IMR-90 (cell line): Measurements from ENCODE around the gene CRNN. TPM values are rescaled to one million over a fixed set of nuclear protein-coding genes. Genes with fewer than 3 reads are reported as not detected.

Experiments used
- ATAC-seq: fragments of 200-7000 bp; cut with Tn5 transposase; 2 replicates; pipeline ENCODE4 v1.9.1; 2020; ENCODE audit warnings: low read depth, mild to moderate bottlenecking, moderate library complexity
- BruUV-seq: library from RNA; stranded (reverse); fragments of 400-500 nt; replicated peaks from 2 replicates; lab custom pipeline; 2021; lab: Mats Ljungman, UMichigan
- CTCF ChIA-PET: fragments of 300-600 bp; formaldehyde crosslinking; extraction: SDS; loops from one replicate; lab custom pipeline; 2021; ENCODE audit warnings: antibody characterized with exemption; lab: Yijun Ruan, JAX
- POLR2A ChIA-PET: fragments of 300-600 bp; sonication (Branson Sonifier 250); formaldehyde crosslinking; loops from one replicate; lab custom pipeline; 2022; ENCODE audit warnings: antibody characterized with exemption; ENCODE audit not compliant: unreplicated experiment; lab: Charles Lee
- DNase-seq: peaks from one replicate; pipeline ENCODE4 v3.0.0; 2013
- H2AFZ ChIP-seq: replicated peaks from 2 replicates; pipeline ENCODE3; 2013; ENCODE audit warnings: low read length, mild to moderate bottlenecking; ENCODE audit not compliant: poor library complexity
- H2AK5ac ChIP-seq: 2 replicates; pipeline ENCODE4 v1.6.1; 2013; ENCODE audit warnings: low read depth, low read length, inconsistent platforms
- H2AK9ac ChIP-seq: replicated peaks from 2 replicates; pipeline ENCODE3; 2013; ENCODE audit warnings: mild to moderate bottlenecking, low read depth, low read length, moderate library complexity; ENCODE audit not compliant: poor library complexity
- H2BK120ac ChIP-seq: 2 replicates; pipeline ENCODE4 v1.6.1; 2013; ENCODE audit warnings: low read depth, low read length, inconsistent platforms
- H2BK15ac ChIP-seq: 3 replicates; pipeline ENCODE4 v1.6.1; 2013; ENCODE audit warnings: low read depth, low read length, inconsistent platforms
- H2BK20ac ChIP-seq: 2 replicates; pipeline ENCODE4 v1.6.1; 2013; ENCODE audit warnings: low read depth, mild to moderate bottlenecking, inconsistent platforms, low read length, moderate library complexity
- H2BK5ac ChIP-seq: 2 replicates; pipeline ENCODE4 v1.6.1; 2013; ENCODE audit warnings: mild to moderate bottlenecking, low read depth, low read length, inconsistent platforms; ENCODE audit not compliant: poor library complexity, severe bottlenecking
- H3K14ac ChIP-seq: replicated peaks from 2 replicates; pipeline ENCODE4 v1.6.1; 2013; ENCODE audit warnings: low read depth, low read length, inconsistent platforms
- H3K18ac ChIP-seq: 2 replicates; pipeline ENCODE4 v1.6.1; 2013; ENCODE audit warnings: low read depth, low read length, control low read depth
- H3K23ac ChIP-seq: 2 replicates; pipeline ENCODE4 v1.6.1; 2013; ENCODE audit warnings: low read depth, low read length, inconsistent platforms
- H3K27ac ChIP-seq: 2 replicates; pipeline ENCODE4 v1.5.1; 2013; ENCODE audit warnings: mild to moderate bottlenecking, control low read depth, low read length; ENCODE audit not compliant: insufficient read depth
- H3K27me3 ChIP-seq: 2 replicates; pipeline ENCODE4 v1.6.1; 2013; ENCODE audit warnings: low read length; ENCODE audit not compliant: control insufficient read depth, insufficient read depth
- H3K36me3 ChIP-seq: 2 replicates; pipeline ENCODE4 v1.6.1; 2013; ENCODE audit warnings: low read length, mixed read lengths; ENCODE audit not compliant: control insufficient read depth, insufficient read depth
- H3K4ac ChIP-seq: 2 replicates; pipeline ENCODE4 v1.6.1; 2013; ENCODE audit warnings: low read depth, low read length, inconsistent platforms
- H3K4me1 ChIP-seq: 2 replicates; pipeline ENCODE4 v1.6.1; 2013; ENCODE audit warnings: low read length, mixed read lengths; ENCODE audit not compliant: control insufficient read depth, insufficient read depth
- H3K4me2 ChIP-seq: 2 replicates; pipeline ENCODE4 v1.6.1; 2013; ENCODE audit warnings: low read depth, mild to moderate bottlenecking, control low read depth, low read length, moderate library complexity
- H3K4me3 ChIP-seq: 2 replicates; pipeline ENCODE4 v1.5.1; 2013; ENCODE audit warnings: low read depth, mild to moderate bottlenecking, control low read depth, low read length, moderate library complexity; ENCODE audit not compliant: insufficient read depth
- H3K56ac ChIP-seq: 2 replicates; pipeline ENCODE4 v1.6.1; 2013; ENCODE audit warnings: low read length, inconsistent platforms; ENCODE audit not compliant: insufficient read depth; ENCODE audit errors: extremely low read depth
- H3K79me1 ChIP-seq, 2 experiments: 2 replicates each; pipeline ENCODE4 v1.6.1; 2013; ENCODE audit warnings: low read length in 2 of 2, inconsistent platforms in 1 of 2, low read depth in 1 of 2
- H3K9ac ChIP-seq: 2 replicates; pipeline ENCODE4 v1.6.1; 2013; ENCODE audit warnings: low read depth, low read length, control low read depth
- H3K9me1 ChIP-seq: 2 replicates; pipeline ENCODE4 v1.6.1; 2013; ENCODE audit warnings: low read length, inconsistent platforms; ENCODE audit not compliant: insufficient read depth
- H3K9me3 ChIP-seq: 2 replicates; pipeline ENCODE4 v1.6.1; 2013; ENCODE audit warnings: low read length; ENCODE audit not compliant: control insufficient read depth, insufficient read depth
- H4K20me1 ChIP-seq: 2 replicates; pipeline ENCODE4 v1.6.1; 2013; ENCODE audit warnings: low read length, inconsistent platforms; ENCODE audit not compliant: insufficient read depth
- H4K5ac ChIP-seq: 2 replicates; pipeline ENCODE4 v1.6.1; 2013; ENCODE audit warnings: mild to moderate bottlenecking, low read depth, low read length, control low read depth
- H4K8ac ChIP-seq, 2 experiments: 2 replicates each; pipeline ENCODE4 v1.6.1; 2013; ENCODE audit warnings: low read depth in 2 of 2, low read length in 2 of 2, control low read depth in 1 of 2, inconsistent platforms in 1 of 2
- H4K91ac ChIP-seq: 2 replicates; pipeline ENCODE4 v1.6.1; 2013; ENCODE audit warnings: low read depth, low read length, inconsistent platforms; ENCODE audit not compliant: insufficient read depth
- BHLHE40 ChIP-seq: fragments of 150-350 bp; IDR thresholded peaks from 2 replicates; pipeline ENCODE4 v1.6.1; 2016; ENCODE audit warnings: mild to moderate bottlenecking, low read depth, low read length
- CEBPB ChIP-seq: IDR thresholded peaks from 2 replicates; pipeline ENCODE4 v1.6.1; 2012; ENCODE audit warnings: low read depth, low read length, improper control_type of control experiment
- CHD1 ChIP-seq: IDR thresholded peaks from 2 replicates; pipeline ENCODE4 v1.6.1; 2012; ENCODE audit warnings: low read depth, low read length, improper control_type of control experiment
- FOS ChIP-seq: fragments of 150-350 bp; IDR thresholded peaks from 2 replicates; pipeline ENCODE4 v1.6.1; 2016; ENCODE audit warnings: low read depth, low read length
- MAFK ChIP-seq: IDR thresholded peaks from 2 replicates; pipeline ENCODE4 v1.6.1; 2012; ENCODE audit warnings: low read depth, low read length, improper control_type of control experiment
- MAZ ChIP-seq: IDR thresholded peaks from 2 replicates; pipeline ENCODE4 v1.6.1; 2012; ENCODE audit warnings: low read depth, mild to moderate bottlenecking, low read length, improper control_type of control experiment, moderate library complexity, borderline replicate concordance
- MXI1 ChIP-seq: IDR thresholded peaks from 2 replicates; pipeline ENCODE4 v1.6.1; 2012; ENCODE audit warnings: low read depth, mild to moderate bottlenecking, low read length, moderate library complexity, borderline replicate concordance
- NFE2L2 ChIP-seq: fragments of 150-350 bp; IDR thresholded peaks from 2 replicates; pipeline ENCODE4 v1.6.1; 2016; ENCODE audit warnings: low read depth, mild to moderate bottlenecking, low read length
- POLR2A ChIP-seq: IDR thresholded peaks from 2 replicates; pipeline ENCODE4 v1.6.1; 2012; ENCODE audit warnings: mild to moderate bottlenecking, low read depth, low read length
- RAD21 ChIP-seq: IDR thresholded peaks from 2 replicates; pipeline ENCODE4 v1.6.1; 2012; ENCODE audit warnings: low read length, improper control_type of control experiment
- RCOR1 ChIP-seq: IDR thresholded peaks from 2 replicates; pipeline ENCODE4 v1.6.1; 2012; ENCODE audit warnings: mild to moderate bottlenecking, low read length, improper control_type of control experiment; ENCODE audit not compliant: insufficient replicate concordance
- RFX5 ChIP-seq: IDR thresholded peaks from 2 replicates; pipeline ENCODE4 v1.8.0; 2012; ENCODE audit warnings: low read depth, mild to moderate bottlenecking, low read length, moderate library complexity
- SMC3 ChIP-seq: fragments of 150-350 bp; IDR thresholded peaks from 2 replicates; pipeline ENCODE4 v1.6.1; 2016; ENCODE audit warnings: low read depth, mild to moderate bottlenecking, antibody characterized with exemption, low read length, moderate library complexity
- WGBS, 2 experiments: methylation state at CpG; one replicate each; pipeline versions ENCODE4 v1.1.5 to v1.1.7; 2013; ENCODE audit warnings: missing lambda C conversion rate in 2 of 2; ENCODE audit not compliant: insufficient read length in 1 of 2; ENCODE audit errors: extremely low coverage in 2 of 2; 5-methylcytosine and 5-hydroxymethylcytosine counted together
- dilution Hi-C: fragments of 300-500 bp; cut with HindIII; formaldehyde crosslinking; loops from one replicate; pipeline ENCODE4 v1.14.3; 2018; ENCODE audit warnings: low sequenced_read_pairs; ENCODE audit not compliant: unreplicated experiment
- in situ Hi-C: fragments of 300-500 bp; cut with MboI; formaldehyde crosslinking; loops from 3 replicates; pipeline ENCODE4 v1.14.3; 2019; ENCODE audit warnings: low sequenced_read_pairs, inconsistent platforms, mixed read lengths
- intact Hi-C: fragments of 100-400 bp; cut with micrococcal nuclease; formaldehyde crosslinking; loops from 2 replicates; pipeline ENCODE4 v1.10.0; 2022
- polyA plus RNA-seq, 3 experiments: library from polyadenylated mRNA; depleted of rRNA; stranded (reverse); fragments of >200 nt; gene quantifications; 2 replicates each; pipeline ENCODE4 v1.2.3, GENCODE V29; 2012; ENCODE audit warnings: low replicate concordance in 1 of 3
- total RNA-seq: library from RNA; depleted of rRNA; stranded (reverse); fragments of >200 nt; gene quantifications from 2 replicates; pipeline ENCODE4 v1.2.3, GENCODE V29; 2012
- TF ChIP-seq, protein P1 (sequence below): fragments of 150-350 bp; IDR thresholded peaks from 2 replicates; pipeline ENCODE4 v1.6.1; 2017; ENCODE audit warnings: mild to moderate bottlenecking, antibody characterized with exemption, low read length, low read depth
- TF ChIP-seq, protein P2 (sequence below): fragments of 150-350 bp; IDR thresholded peaks from 2 replicates; pipeline ENCODE4 v1.6.1; 2016; ENCODE audit warnings: low read depth, mild to moderate bottlenecking, low read length, moderate library complexity, borderline replicate concordance
- TF ChIP-seq, protein P3 (sequence below): conservative IDR thresholded peaks from 2 replicates; pipeline ENCODE4 v1.5.1; 2012; ENCODE audit warnings: mild to moderate bottlenecking, low read depth, low read length, improper control_type of control experiment

Gene CRNN
- total and polyA plus RNA-seq, 2 of the 4 experiments (the other 2 are of a cell fraction), result not detected

DNA sequence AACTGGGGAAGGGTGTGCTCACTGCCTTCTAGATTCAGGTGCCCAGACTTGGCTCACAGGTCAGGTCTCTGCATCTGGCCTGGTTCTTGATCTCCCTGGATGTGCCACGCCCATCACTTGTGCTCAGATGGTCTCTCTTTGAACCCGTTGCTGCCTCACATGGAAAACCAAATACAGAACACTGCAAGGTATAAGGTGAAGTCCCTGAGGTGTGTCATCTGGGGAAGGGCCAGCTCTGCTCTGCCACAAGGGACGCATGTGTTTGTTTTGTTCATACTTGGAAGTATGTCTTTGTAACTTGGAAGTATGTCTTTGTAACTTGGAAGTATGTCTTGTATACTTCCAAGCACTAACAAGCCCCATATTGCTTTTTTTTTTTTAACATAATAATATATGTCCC is 13.4 kb upstream of the CRNN start:
- Histone ChIP-seq H3K9me1 (no peaks in the 10 kb centered on the region), H4K5ac (no peak overlapping the region), H3K56ac (no peak overlapping the region), H3K36me3 (no peaks in the 10 kb centered on the region), H2BK120ac (no peak overlapping the region), H3K9ac (no peak overlapping the region), H4K20me1 (no peaks in the 10 kb centered on the region), H3K4me2 (no peak overlapping the region), H3K4ac (no peak overlapping the region), H4K91ac (no peak overlapping the region), H3K4me1 (no peaks in the 10 kb centered on the region), H3K79me1 (no peaks in the 10 kb centered on the region), H2BK15ac (no peak overlapping the region), H2BK20ac (no peak overlapping the region), H3K18ac (no peak overlapping the region), H2AK9ac (no peak overlapping the region), H2AK5ac (no peak overlapping the region), H2AFZ (no peak overlapping the region), H3K14ac (no peak overlapping the region), H4K8ac (no peak overlapping the region), H2BK5ac (no peak overlapping the region), H3K27ac (no peak overlapping the region), H3K27me3 (no peaks in the 10 kb centered on the region), H3K23ac (no peak overlapping the region), H3K9me3 (no peaks in the 10 kb centered on the region), H3K4me3 (no peak overlapping the region)
- in situ Hi-C loops, result no loop called here
- intact Hi-C loops, result no loop called here
- dilution Hi-C loops, result no loop called here
- no CpG with 5 or more reads among the region's 3 CpGs for WGBS, 2 experiments
- ChIA-PET POLR2A (no interaction called here), CTCF (no interaction called here)
- BruUV-seq, result no TSS peak
- ATAC-seq (no peak), DNase-seq (no peak)
- TF ChIP-seq RCOR1, result no peak
- TF ChIP-seq FOS, result no peak
- TF ChIP-seq MXI1, result no peak
- no peak for TF ChIP-seq BHLHE40
- TF ChIP-seq RFX5, result no peak
- TF ChIP-seq, protein P1, sequence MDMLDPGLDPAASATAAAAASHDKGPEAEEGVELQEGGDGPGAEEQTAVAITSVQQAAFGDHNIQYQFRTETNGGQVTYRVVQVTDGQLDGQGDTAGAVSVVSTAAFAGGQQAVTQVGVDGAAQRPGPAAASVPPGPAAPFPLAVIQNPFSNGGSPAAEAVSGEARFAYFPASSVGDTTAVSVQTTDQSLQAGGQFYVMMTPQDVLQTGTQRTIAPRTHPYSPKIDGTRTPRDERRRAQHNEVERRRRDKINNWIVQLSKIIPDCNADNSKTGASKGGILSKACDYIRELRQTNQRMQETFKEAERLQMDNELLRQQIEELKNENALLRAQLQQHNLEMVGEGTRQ, result no peak
- TF ChIP-seq, protein P2, sequence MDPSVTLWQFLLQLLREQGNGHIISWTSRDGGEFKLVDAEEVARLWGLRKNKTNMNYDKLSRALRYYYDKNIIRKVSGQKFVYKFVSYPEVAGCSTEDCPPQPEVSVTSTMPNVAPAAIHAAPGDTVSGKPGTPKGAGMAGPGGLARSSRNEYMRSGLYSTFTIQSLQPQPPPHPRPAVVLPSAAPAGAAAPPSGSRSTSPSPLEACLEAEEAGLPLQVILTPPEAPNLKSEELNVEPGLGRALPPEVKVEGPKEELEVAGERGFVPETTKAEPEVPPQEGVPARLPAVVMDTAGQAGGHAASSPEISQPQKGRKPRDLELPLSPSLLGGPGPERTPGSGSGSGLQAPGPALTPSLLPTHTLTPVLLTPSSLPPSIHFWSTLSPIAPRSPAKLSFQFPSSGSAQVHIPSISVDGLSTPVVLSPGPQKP, result no peak
- TF ChIP-seq, protein P3, sequence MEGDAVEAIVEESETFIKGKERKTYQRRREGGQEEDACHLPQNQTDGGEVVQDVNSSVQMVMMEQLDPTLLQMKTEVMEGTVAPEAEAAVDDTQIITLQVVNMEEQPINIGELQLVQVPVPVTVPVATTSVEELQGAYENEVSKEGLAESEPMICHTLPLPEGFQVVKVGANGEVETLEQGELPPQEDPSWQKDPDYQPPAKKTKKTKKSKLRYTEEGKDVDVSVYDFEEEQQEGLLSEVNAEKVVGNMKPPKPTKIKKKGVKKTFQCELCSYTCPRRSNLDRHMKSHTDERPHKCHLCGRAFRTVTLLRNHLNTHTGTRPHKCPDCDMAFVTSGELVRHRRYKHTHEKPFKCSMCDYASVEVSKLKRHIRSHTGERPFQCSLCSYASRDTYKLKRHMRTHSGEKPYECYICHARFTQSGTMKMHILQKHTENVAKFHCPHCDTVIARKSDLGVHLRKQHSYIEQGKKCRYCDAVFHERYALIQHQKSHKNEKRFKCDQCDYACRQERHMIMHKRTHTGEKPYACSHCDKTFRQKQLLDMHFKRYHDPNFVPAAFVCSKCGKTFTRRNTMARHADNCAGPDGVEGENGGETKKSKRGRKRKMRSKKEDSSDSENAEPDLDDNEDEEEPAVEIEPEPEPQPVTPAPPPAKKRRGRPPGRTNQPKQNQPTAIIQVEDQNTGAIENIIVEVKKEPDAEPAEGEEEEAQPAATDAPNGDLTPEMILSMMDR, result no peak
- TF ChIP-seq POLR2A, result no peak
- no peak for TF ChIP-seq SMC3
- no peak for TF ChIP-seq NFE2L2
- no peak for TF ChIP-seq MAZ
- no peak for TF ChIP-seq CEBPB
- no peak for TF ChIP-seq RAD21
- no peak for TF ChIP-seq MAFK
- TF ChIP-seq CHD1, result no peak
